Neuronal stem cell (in vitro differentiated cells): ENCODE results near the gene CFL1.

Experiments used
- DNase-seq: peaks from one replicate; pipeline ENCODE4 v3.0.0-alpha.2; 2013; ENCODE audit warnings: low spot score
- H2AFZ ChIP-seq: one replicate; pipeline ENCODE4 v1.6.1; 2013; ENCODE audit warnings: mild to moderate bottlenecking, low read length, inconsistent platforms
- H2AK5ac ChIP-seq: 2 replicates; pipeline ENCODE4 v1.6.1; 2013; ENCODE audit warnings: low read depth, mild to moderate bottlenecking, inconsistent platforms, low read length, moderate library complexity, mixed read lengths
- H2BK120ac ChIP-seq: 2 replicates; pipeline ENCODE4 v1.6.1; 2013; ENCODE audit warnings: low read depth, mild to moderate bottlenecking, inconsistent platforms, low read length, moderate library complexity, mixed read lengths
- H2BK12ac ChIP-seq: one replicate; pipeline ENCODE4 v1.6.1; 2013; ENCODE audit warnings: low read length, inconsistent platforms
- H2BK15ac ChIP-seq: 2 replicates; pipeline ENCODE4 v1.6.1; 2013; ENCODE audit warnings: mild to moderate bottlenecking, low read length, inconsistent platforms, mixed read lengths
- H2BK5ac ChIP-seq: one replicate; pipeline ENCODE4 v1.6.1; 2013; ENCODE audit warnings: inconsistent platforms, mild to moderate bottlenecking, low read length, moderate library complexity
- H3K14ac ChIP-seq: one replicate; pipeline ENCODE4 v1.6.1; 2013; ENCODE audit warnings: low read length, inconsistent platforms
- H3K18ac ChIP-seq: 2 replicates; pipeline ENCODE4 v1.6.1; 2013; ENCODE audit warnings: low read length, inconsistent platforms
- H3K23ac ChIP-seq: 2 replicates; pipeline ENCODE4 v1.6.1; 2013; ENCODE audit warnings: low read depth, mild to moderate bottlenecking, mixed read lengths, low read length, inconsistent platforms; ENCODE audit not compliant: poor library complexity
- H3K27ac ChIP-seq: replicated peaks from 3 replicates; pipeline ENCODE4 v1.5.1; 2013; ENCODE audit warnings: low read length, inconsistent platforms
- H3K27me3 ChIP-seq, 3 experiments: 2 replicates each; pipeline ENCODE4 v1.6.1; 2013; ENCODE audit warnings: low read length in 3 of 3, mild to moderate bottlenecking in 2 of 3, inconsistent platforms in 1 of 3, low read depth in 1 of 3, mixed read lengths in 1 of 3, moderate library complexity in 1 of 3; ENCODE audit not compliant: control insufficient read depth in 3 of 3, insufficient read depth in 3 of 3
- H3K36me3 ChIP-seq, 2 donors: replicated peaks in 1 of 2; 2 replicates each; pipeline ENCODE4 v1.6.1; 2013; ENCODE audit warnings: low read length in 2 of 2; ENCODE audit not compliant: control insufficient read depth in 2 of 2, insufficient read depth in 2 of 2
- H3K4ac ChIP-seq: 2 replicates; pipeline ENCODE4 v1.6.1; 2013; ENCODE audit warnings: inconsistent platforms, mild to moderate bottlenecking, low read length, moderate library complexity
- H3K4me1 ChIP-seq, 2 donors: 1 replicate in 1 of 2; 2 replicates in 1 of 2; pipeline ENCODE4 v1.6.1; 2013; ENCODE audit warnings: low read length in 2 of 2, low read depth in 1 of 2; ENCODE audit not compliant: control insufficient read depth in 2 of 2, insufficient read depth in 1 of 2
- H3K4me2 ChIP-seq: one replicate; pipeline ENCODE4 v1.6.1; 2013; ENCODE audit warnings: mild to moderate bottlenecking, low read length, inconsistent platforms; ENCODE audit not compliant: insufficient read depth, poor library complexity, severe bottlenecking
- H3K4me3 ChIP-seq, 2 donors: 2 replicates each; pipeline ENCODE4 v1.5.1; 2013; ENCODE audit warnings: low read length in 2 of 2, mild to moderate bottlenecking in 2 of 2, inconsistent platforms in 1 of 2, moderate library complexity in 1 of 2
- H3K79me1 ChIP-seq: one replicate; pipeline ENCODE4 v1.6.1; 2013; ENCODE audit warnings: low read depth, mild to moderate bottlenecking, inconsistent platforms, low read length, moderate library complexity
- H3K9ac ChIP-seq: one replicate; pipeline ENCODE4 v1.6.1; 2013; ENCODE audit warnings: mild to moderate bottlenecking, low read depth, low read length, inconsistent platforms; ENCODE audit not compliant: poor library complexity
- H3K9me3 ChIP-seq, 2 donors: replicated peaks in 1 of 2; 2 replicates each; pipeline versions ENCODE3 to v1.6.1; 2013; ENCODE audit warnings: low read length in 2 of 2, mild to moderate bottlenecking in 2 of 2, inconsistent platforms in 1 of 2, low read depth in 1 of 2, mixed read lengths in 1 of 2, moderate library complexity in 1 of 2; ENCODE audit not compliant: control insufficient read depth in 2 of 2, insufficient read depth in 1 of 2
- H4K8ac ChIP-seq: one replicate; pipeline ENCODE4 v1.6.1; 2013; ENCODE audit warnings: low read depth, mild to moderate bottlenecking, inconsistent platforms, low read length, moderate library complexity
- H4K91ac ChIP-seq: one replicate; pipeline ENCODE4 v1.6.1; 2013; ENCODE audit warnings: low read length, low read depth, mild to moderate bottlenecking, inconsistent platforms; ENCODE audit not compliant: poor library complexity
- WGBS, 2 donors: extraction: QIAGEN DNeasy Blood & Tissue Kit; methylation state at CpG; one replicate each; pipeline ENCODE4 v1.1.7; 2013; ENCODE audit warnings: missing lambda C conversion rate in 2 of 2, mixed read lengths in 1 of 2; ENCODE audit not compliant: insufficient read length in 2 of 2, insufficient replicate concordance in 1 of 2; ENCODE audit errors: extremely low coverage in 2 of 2; 5-methylcytosine and 5-hydroxymethylcytosine counted together

The CFL1 gene

GRCh38 chr11:65847746-65848145 lies 10.2 kb downstream of the CFL1 start:
- Histone ChIP-seq H3K14ac (no peak overlapping the region), H2AK5ac (no peak overlapping the region), H3K4me3 (no peak overlapping the region), H2BK15ac (no peak overlapping the region), H3K79me1 (no peaks in the 10 kb centered on the region), H3K27me3 (no peaks in the 10 kb centered on the region), H4K8ac (no peak overlapping the region), H3K9me3 (peaks cover 6 to 11% of the 10 kb centered on the region in 2 donors), H3K36me3 (peaks cover 14 to 16% of the 10 kb centered on the region in 2 donors), H3K4me2 (no peak overlapping the region), H2BK120ac (no peak overlapping the region), H3K27ac (no peak overlapping the region), H2BK12ac (no peak overlapping the region), H3K23ac (no peak overlapping the region), H3K4ac (no peak overlapping the region), H3K9ac (no peak overlapping the region), H4K91ac (no peak overlapping the region), H2BK5ac (no peak overlapping the region), H3K4me1 (peaks cover 0 to 4% of the 10 kb centered on the region in 2 donors), H2AFZ (no peak overlapping the region), H3K18ac (no peak overlapping the region)
- no CpG with 5 or more reads among the region's 3 CpGs for WGBS, 2 donors
- DNase-seq = no peak

GRCh38 chr11:65844231-65844872 lies 13.6 kb downstream of the CFL1 start:
- WGBS, 2 donors = no CpG with 5 or more reads among the region's 10 CpGs
- H3K9ac ChIP-seq = no peak overlapping the region
- no peaks in the 10 kb centered on the region for H3K9me3 ChIP-seq
- H2BK15ac ChIP-seq = no peak overlapping the region
- no peaks in the 10 kb centered on the region for H3K79me1 ChIP-seq
- no peak overlapping the region for H3K4ac ChIP-seq
- H3K27ac ChIP-seq = no peak overlapping the region
- H3K23ac ChIP-seq = no peak overlapping the region
- H4K91ac ChIP-seq = no peak overlapping the region
- no peaks in the 10 kb centered on the region for H3K27me3 ChIP-seq
- no peak overlapping the region for H2AK5ac ChIP-seq
- no peak overlapping the region for H3K4me2 ChIP-seq
- H3K4me1 ChIP-seq = peaks cover 0 to 2% of the 10 kb centered on the region in 2 donors
- H3K36me3 ChIP-seq = no peaks in the 10 kb centered on the region
- H3K14ac ChIP-seq = no peak overlapping the region
- no peak for DNase-seq
- no peak overlapping the region for H2BK12ac ChIP-seq
- H2BK120ac ChIP-seq = no peak overlapping the region
- H2AFZ ChIP-seq = no peak overlapping the region
- no peak overlapping the region for H3K18ac ChIP-seq
- H2BK5ac ChIP-seq = no peak overlapping the region
- H3K4me3 ChIP-seq = no peak overlapping the region
- H4K8ac ChIP-seq = no peak overlapping the region

- no peak overlapping the region for H2AFZ ChIP-seq
- WGBS, 2 donors = no CpG with 5 or more reads among the region's 3 CpGs
- H2BK15ac ChIP-seq = no peak overlapping the region
- no peak overlapping the region for H3K4ac ChIP-seq
- H4K8ac ChIP-seq = no peak overlapping the region
- no peak overlapping the region for H3K9ac ChIP-seq
- H3K9me3 ChIP-seq = no peaks in the 10 kb centered on the region
- H2BK5ac ChIP-seq = no peak overlapping the region
- no peak overlapping the region for H2AK5ac ChIP-seq
- H3K4me1 ChIP-seq = no peaks in the 10 kb centered on the region
- H2BK120ac ChIP-seq = no peak overlapping the region
- H3K79me1 ChIP-seq = no peaks in the 10 kb centered on the region
- DNase-seq = no peak
- H2BK12ac ChIP-seq = no peak overlapping the region
- no peaks in the 10 kb centered on the region for H3K27me3 ChIP-seq
- H3K14ac ChIP-seq = no peak overlapping the region
- no peak overlapping the region for H4K91ac ChIP-seq
- no peak overlapping the region for H3K23ac ChIP-seq
- H3K4me3 ChIP-seq = no peak overlapping the region
- H3K27ac ChIP-seq = no peak overlapping the region
- H3K4me2 ChIP-seq = no peak overlapping the region
- H3K18ac ChIP-seq = no peak overlapping the region
- H3K36me3 ChIP-seq = no peaks in the 10 kb centered on the region
These were observed 14.2 kb downstream of the CFL1 start for GRCh38 chr11:65843811-65844210.

GRCh38 chr11:65842144-65842543 lies 15.8 kb downstream of the CFL1 start:
- Histone ChIP-seq H3K9ac (no peak overlapping the region), H2BK5ac (no peak overlapping the region), H4K91ac (no peak overlapping the region), H3K27ac (no peak overlapping the region), H3K27me3 (no peaks in the 10 kb centered on the region), H3K4me2 (no peak overlapping the region), H3K4me3 (no peak overlapping the region), H3K9me3 (peaks cover 0 to 3% of the 10 kb centered on the region in 2 donors), H2AFZ (no peak overlapping the region), H2AK5ac (no peak overlapping the region), H3K4me1 (no peaks in the 10 kb centered on the region), H2BK12ac (no peak overlapping the region), H3K79me1 (no peaks in the 10 kb centered on the region), H3K14ac (no peak overlapping the region), H3K18ac (no peak overlapping the region), H3K23ac (no peak overlapping the region), H3K4ac (no peak overlapping the region), H4K8ac (no peak overlapping the region), H2BK120ac (no peak overlapping the region), H2BK15ac (no peak overlapping the region), H3K36me3 (no peaks in the 10 kb centered on the region)
- DNase-seq = no peak
- no CpG with 5 or more reads among the region's 4 CpGs for WGBS, 2 donors
